Thoracic aorta (tissue), 2 donors: ENCODE data around the gene AVEN. TPM values are rescaled to one million over a fixed set of nuclear protein-coding genes. Genes with fewer than 3 reads are reported as not detected.

ENCODE experiments used
- ATAC-seq: fragments of 150-250 bp; one replicate; pipeline ENCODE4 v1.8.0; 2017; ENCODE audit warnings: low read depth; ENCODE audit not compliant: insufficient number of reproducible peaks, low FRiP score
- DNase-seq: peaks from one replicate; pipeline ENCODE4 v3.0.0-alpha.2; 2020; ENCODE audit warnings: low spot score
- H3K27ac ChIP-seq, 2 donors: fragments of 200-600 bp; sonication (generic); 1 replicate in 1 of 2; 2 replicates in 1 of 2; pipeline ENCODE4 v1.5.1; 2016; ENCODE audit warnings: mild to moderate bottlenecking in 2 of 2, moderate library complexity in 2 of 2
- H3K27me3 ChIP-seq: fragments of 200-600 bp; sonication (generic); replicated peaks from 2 replicates; pipeline ENCODE4 v1.6.0; 2016; ENCODE audit warnings: mild to moderate bottlenecking; ENCODE audit not compliant: insufficient read depth
- H3K36me3 ChIP-seq: fragments of 200-600 bp; sonication (generic); one replicate; pipeline ENCODE4 v1.5.1; 2016
- H3K4me1 ChIP-seq, 2 donors: fragments of 200-600 bp; sonication (generic); 1 replicate in 1 of 2; 2 replicates in 1 of 2; pipeline versions ENCODE4 v1.5.1 to v1.6.0; 2016; ENCODE audit warnings: low read depth in 2 of 2, mild to moderate bottlenecking in 1 of 2; ENCODE audit not compliant: control insufficient read depth in 1 of 2
- H3K4me3 ChIP-seq: fragments of 200-600 bp; sonication (generic); 2 replicates; pipeline ENCODE4 v1.5.1; 2016; ENCODE audit warnings: mild to moderate bottlenecking
- H3K9me3 ChIP-seq: fragments of 200-600 bp; sonication (generic); 2 replicates; pipeline ENCODE4 v1.5.1; 2016
- total RNA-seq, 2 donors: library from RNA; depleted of rRNA; stranded (reverse); fragments of >200 nt; gene quantifications; one replicate each; pipeline versions ENCODE4 v1.1.0 to v1.2.3, GENCODE V29; 2016
- TF ChIP-seq, protein P1 (sequence below): fragments of 200-600 bp; sonication (generic); IDR thresholded peaks from one replicate; pipeline ENCODE4 v1.5.1; 2019; ENCODE audit warnings: antibody characterized with exemption

The AVEN gene
- total RNA-seq, 2 donors from 2014 or later, result 26.5 to 29.0 TPM

DNA sequence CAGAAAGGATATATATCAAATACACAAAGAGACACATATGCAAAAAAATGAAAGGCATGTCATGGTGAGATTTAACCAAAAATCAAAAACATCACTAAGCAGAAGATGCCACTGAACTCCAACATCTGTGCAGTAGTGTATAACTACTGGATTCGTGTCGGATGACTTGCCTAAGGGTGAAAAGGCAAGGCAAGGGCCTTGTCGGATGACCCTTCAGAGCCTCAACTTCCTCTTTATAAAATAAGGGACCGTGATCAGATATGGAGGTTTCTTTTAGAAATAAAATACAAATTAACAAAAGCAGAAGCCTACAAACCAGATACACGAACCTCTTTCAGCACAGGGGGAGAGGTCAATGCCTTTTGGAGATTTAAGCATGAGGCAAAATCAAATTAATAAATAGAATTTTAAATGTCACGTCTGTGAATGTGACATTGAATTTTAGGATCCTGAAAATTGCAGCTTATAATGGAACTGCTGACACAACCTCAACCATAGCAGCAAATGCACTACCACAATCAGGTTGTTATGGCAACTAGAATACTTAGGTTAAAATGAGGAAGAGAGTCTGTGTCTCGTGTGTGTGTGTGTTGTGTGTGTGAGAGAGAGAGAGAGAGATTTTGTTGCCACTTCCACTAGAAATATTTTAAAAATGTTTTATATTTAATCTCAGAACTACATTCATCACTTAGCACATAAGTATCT is 79.0 kb downstream of the AVEN start:
- Histone ChIP-seq H3K4me3 (no peak overlapping the region), H3K4me1 (peaks cover 5 to 11% of the 10 kb centered on the region in 2 donors), H3K9me3 (no peaks in the 10 kb centered on the region), H3K36me3 (no peaks in the 10 kb centered on the region), H3K27ac (no peak overlapping the region), H3K27me3 (no peaks in the 10 kb centered on the region)
- TF ChIP-seq, protein P1, sequence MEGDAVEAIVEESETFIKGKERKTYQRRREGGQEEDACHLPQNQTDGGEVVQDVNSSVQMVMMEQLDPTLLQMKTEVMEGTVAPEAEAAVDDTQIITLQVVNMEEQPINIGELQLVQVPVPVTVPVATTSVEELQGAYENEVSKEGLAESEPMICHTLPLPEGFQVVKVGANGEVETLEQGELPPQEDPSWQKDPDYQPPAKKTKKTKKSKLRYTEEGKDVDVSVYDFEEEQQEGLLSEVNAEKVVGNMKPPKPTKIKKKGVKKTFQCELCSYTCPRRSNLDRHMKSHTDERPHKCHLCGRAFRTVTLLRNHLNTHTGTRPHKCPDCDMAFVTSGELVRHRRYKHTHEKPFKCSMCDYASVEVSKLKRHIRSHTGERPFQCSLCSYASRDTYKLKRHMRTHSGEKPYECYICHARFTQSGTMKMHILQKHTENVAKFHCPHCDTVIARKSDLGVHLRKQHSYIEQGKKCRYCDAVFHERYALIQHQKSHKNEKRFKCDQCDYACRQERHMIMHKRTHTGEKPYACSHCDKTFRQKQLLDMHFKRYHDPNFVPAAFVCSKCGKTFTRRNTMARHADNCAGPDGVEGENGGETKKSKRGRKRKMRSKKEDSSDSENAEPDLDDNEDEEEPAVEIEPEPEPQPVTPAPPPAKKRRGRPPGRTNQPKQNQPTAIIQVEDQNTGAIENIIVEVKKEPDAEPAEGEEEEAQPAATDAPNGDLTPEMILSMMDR, result no peak
- ATAC-seq (no peak), DNase-seq (no peak)

GRCh38 chr15:33956397-33956796 is 82.6 kb downstream of the AVEN start:
- ATAC-seq, result no peak
- TF ChIP-seq, protein P1, result no peak

DNA sequence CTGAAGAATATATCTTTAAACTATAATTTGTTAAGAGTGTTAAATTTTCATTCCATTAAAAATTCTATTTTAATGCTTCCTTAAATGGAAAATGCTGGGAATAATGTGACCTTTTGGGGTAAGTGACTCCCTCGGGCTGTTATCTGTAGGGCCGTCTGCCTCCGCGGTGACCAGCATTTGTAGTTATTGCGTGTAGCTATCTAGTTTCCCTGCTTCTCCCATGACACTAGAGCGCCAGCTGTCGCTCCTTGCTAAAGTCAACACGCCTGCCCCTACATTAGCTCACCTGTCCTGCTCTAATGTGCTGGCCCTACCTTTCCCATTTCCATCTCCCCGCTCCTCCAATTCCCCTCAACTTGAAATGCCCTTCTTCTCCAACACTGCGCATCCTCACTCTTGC is 83.1 kb downstream of the AVEN start:
- TF ChIP-seq, protein P1, result no peak
- DNase-seq, result no peak
- ATAC-seq, result no peak
- no peaks in the 10 kb centered on the region for H3K9me3 ChIP-seq
- no peaks in the 10 kb centered on the region for H3K36me3 ChIP-seq
- H3K4me3 ChIP-seq, result no peak overlapping the region
- no peaks in the 10 kb centered on the region for H3K27me3 ChIP-seq
- H3K27ac ChIP-seq, result no peak overlapping the region
- no peaks in the 10 kb centered on the region for H3K4me1 ChIP-seq

More at GRCh38 chr15:33956397-33956796, 82.6 kb downstream of the AVEN start:
- Histone ChIP-seq H3K4me3 (no peak overlapping the region), H3K4me1 (no peaks in the 10 kb centered on the region), H3K36me3 (no peaks in the 10 kb centered on the region), H3K27ac (no peak overlapping the region), H3K9me3 (no peaks in the 10 kb centered on the region), H3K27me3 (no peaks in the 10 kb centered on the region)
- no peak for DNase-seq

- Histone ChIP-seq H3K4me1 (no peaks in the 10 kb centered on the region), H3K36me3 (no peaks in the 10 kb centered on the region), H3K27me3 (no peaks in the 10 kb centered on the region), H3K4me3 (no peak overlapping the region), H3K27ac (no peak overlapping the region), H3K9me3 (no peaks in the 10 kb centered on the region)
- ATAC-seq, result no peak
- no peak for DNase-seq
- TF ChIP-seq, protein P1, result no peak
Observed at GRCh38 chr15:33946152-33946551, 92.9 kb downstream of the AVEN start.

- Histone ChIP-seq H3K4me1 (no peaks in the 10 kb centered on the region), H3K27ac (no peak overlapping the region), H3K36me3 (no peaks in the 10 kb centered on the region), H3K4me3 (no peak overlapping the region), H3K9me3 (no peaks in the 10 kb centered on the region), H3K27me3 (no peaks in the 10 kb centered on the region)
- no peak for ATAC-seq
- TF ChIP-seq, protein P1, result no peak
- no peak for DNase-seq
Observed at GRCh38 chr15:33941279-33942063, 97.5 kb downstream of the AVEN start.
